Neutrophil (primary cell): Measurements from ENCODE around the gene CACNA1C.
"Not testable (repeated sequence)": the region's sequence is repeated elsewhere in the genome, so short reads cannot be mapped to it uniquely, and the experiment has no call there.

ENCODE experiments used
- H3K27ac ChIP-seq: fragments of 200-600 bp; sonication (generic); 2 replicates; pipeline ENCODE4 v1.5.1; 2016; ENCODE audit warnings: mild to moderate bottlenecking, moderate library complexity
- H3K27me3 ChIP-seq: fragments of 200-600 bp; sonication (generic); 2 replicates; pipeline ENCODE4 v1.6.0; 2016; ENCODE audit warnings: mild to moderate bottlenecking
- H3K36me3 ChIP-seq: fragments of 200-600 bp; sonication (generic); 2 replicates; pipeline ENCODE4 v1.5.1; 2017
- H3K4me1 ChIP-seq, 2 experiments: fragments of 200-600 bp in 1 of 2; sonication (generic) in 1 of 2; 1 replicate in 1 of 2; 2 replicates in 1 of 2; pipeline versions ENCODE4 v1.5.1 to v1.6.1; 2013 to 2016; ENCODE audit warnings: low read depth in 1 of 2, low read length in 1 of 2, mild to moderate bottlenecking in 1 of 2, moderate library complexity in 1 of 2; ENCODE audit not compliant: control insufficient read depth in 1 of 2, insufficient read depth in 1 of 2
- H3K4me3 ChIP-seq, 2 experiments: fragments of 200-600 bp in 1 of 2; sonication (generic) in 1 of 2; 1 replicate in 1 of 2; 2 replicates in 1 of 2; pipeline ENCODE4 v1.5.1; 2013 to 2016; ENCODE audit warnings: low read depth in 1 of 2, low read length in 1 of 2, mild to moderate bottlenecking in 1 of 2, moderate library complexity in 1 of 2
- H3K9me3 ChIP-seq: fragments of 200-600 bp; sonication (generic); 2 replicates; pipeline ENCODE4 v1.5.1; 2016
- CTCF ChIP-seq: fragments of 200-600 bp; sonication (generic); IDR thresholded peaks from 2 replicates; pipeline ENCODE4 v1.5.1; 2016; ENCODE audit warnings: antibody characterized with exemption

CACNA1C gene

GRCh38 chr12:2737656-2738241, 685.0 kb downstream of the CACNA1C start:
- peaks cover under 1 to 9% of the 10 kb centered on the region in 2 experiments for H3K4me1 ChIP-seq
- no peak overlapping the region for H3K27ac ChIP-seq
- no peaks in the 10 kb centered on the region for H3K9me3 ChIP-seq
- H3K36me3 ChIP-seq, result no peaks in the 10 kb centered on the region
- TF ChIP-seq CTCF, result no peak
- H3K27me3 ChIP-seq, result no peaks in the 10 kb centered on the region
- no peak overlapping the region for H3K4me3 ChIP-seq

GRCh38 chr12:2739069-2739468, 686.3 kb downstream of the CACNA1C start:
- Histone ChIP-seq H3K9me3 (no peaks in the 10 kb centered on the region), H3K4me3 (no peak overlapping the region), H3K4me1 (no peaks in the 10 kb centered on the region), H3K36me3 (no peaks in the 10 kb centered on the region), H3K27me3 (no peaks in the 10 kb centered on the region), H3K27ac (no peak overlapping the region)
- no peak for TF ChIP-seq CTCF

- Histone ChIP-seq H3K9me3 (no peaks in the 10 kb centered on the region), H3K27me3 (no peaks in the 10 kb centered on the region), H3K27ac (no peak overlapping the region), H3K4me3 (no peak overlapping the region), H3K4me1 (no peaks in the 10 kb centered on the region), H3K36me3 (no peaks in the 10 kb centered on the region)
- TF ChIP-seq CTCF, result no peak
These were observed 687.2 kb downstream of the CACNA1C start for GRCh38 chr12:2739832-2740641.

GRCh38 chr12:2742037-2742436, 689.2 kb downstream of the CACNA1C start:
- not testable (repeated sequence) for H3K4me1 ChIP-seq, H3K27ac ChIP-seq, H3K27me3 ChIP-seq, H3K36me3 ChIP-seq, H3K9me3 ChIP-seq, H3K4me3 ChIP-seq

DNA sequence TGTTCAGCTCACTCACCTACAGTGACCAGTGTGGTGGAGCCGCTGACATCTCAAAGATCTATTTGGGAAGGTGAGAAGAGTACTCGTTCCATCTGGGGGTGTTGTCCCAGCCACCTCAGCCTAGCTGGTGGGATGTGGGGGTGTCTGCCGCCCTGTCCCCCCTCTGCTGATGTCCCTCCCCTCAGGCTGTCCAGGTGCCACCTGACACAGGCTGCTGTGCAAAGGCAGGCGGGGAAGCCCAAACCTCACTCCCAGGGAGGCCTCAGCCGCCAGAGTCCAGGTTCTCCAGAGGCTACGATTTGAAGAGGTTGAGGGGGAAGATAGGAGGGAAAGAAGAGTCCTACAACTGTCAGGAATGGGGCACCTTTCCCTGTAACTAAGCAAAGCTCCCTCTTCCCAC, 690.7 kb downstream of the CACNA1C start:
- no peaks in the 10 kb centered on the region for H3K4me1 ChIP-seq
- H3K27me3 ChIP-seq, result no peaks in the 10 kb centered on the region
- no peak for TF ChIP-seq CTCF
- H3K4me3 ChIP-seq, result no peak overlapping the region
- H3K36me3 ChIP-seq, result no peaks in the 10 kb centered on the region
- H3K27ac ChIP-seq, result no peak overlapping the region
- no peaks in the 10 kb centered on the region for H3K9me3 ChIP-seq

- H3K4me3 ChIP-seq, result no peak overlapping the region
- H3K27me3 ChIP-seq, result no peaks in the 10 kb centered on the region
- no peak overlapping the region for H3K27ac ChIP-seq
- H3K4me1 ChIP-seq, result no peaks in the 10 kb centered on the region
- no peaks in the 10 kb centered on the region for H3K9me3 ChIP-seq
- no peak for TF ChIP-seq CTCF
- H3K36me3 ChIP-seq, result no peaks in the 10 kb centered on the region
These were observed 692.9 kb downstream of the CACNA1C start for GRCh38 chr12:2745655-2746054.
